Omental fat pad (tissue), 4 donors: ENCODE measurements around the gene ACAD10. TPM values are rescaled to one million over a fixed set of nuclear protein-coding genes. Genes with fewer than 3 reads are reported as not detected.

ENCODE experiments used
- ATAC-seq: fragments of 150-250 bp; one replicate; pipeline ENCODE4 v1.9.1; 2016; ENCODE audit warnings: mild to moderate bottlenecking, moderate library complexity; ENCODE audit not compliant: low FRiP score
- DNase-seq: peaks from one replicate; pipeline ENCODE4 v3.0.0-alpha.2; 2019; ENCODE audit warnings: low spot score
- total RNA-seq, 4 donors: library from RNA; depleted of rRNA; stranded (reverse); fragments of >200 nt; gene quantifications; one replicate each; pipeline ENCODE4 v1.1.0, GENCODE V29; 2016
- TF ChIP-seq, protein P1 (sequence below), 3 donors: fragments of 450-650 bp; IDR thresholded peaks; one replicate each; pipeline ENCODE4 v1.5.1; 2016 to 2017; ENCODE audit warnings: antibody characterized with exemption in 3 of 3, mild to moderate bottlenecking in 3 of 3, moderate library complexity in 2 of 3

ACAD10 gene
- total RNA-seq, 4 donors from 2014 or later, result 12.2 to 29.6 (median 15.9) TPM

- DNase-seq (no peak), ATAC-seq (no peak)
- TF ChIP-seq, protein P1, sequence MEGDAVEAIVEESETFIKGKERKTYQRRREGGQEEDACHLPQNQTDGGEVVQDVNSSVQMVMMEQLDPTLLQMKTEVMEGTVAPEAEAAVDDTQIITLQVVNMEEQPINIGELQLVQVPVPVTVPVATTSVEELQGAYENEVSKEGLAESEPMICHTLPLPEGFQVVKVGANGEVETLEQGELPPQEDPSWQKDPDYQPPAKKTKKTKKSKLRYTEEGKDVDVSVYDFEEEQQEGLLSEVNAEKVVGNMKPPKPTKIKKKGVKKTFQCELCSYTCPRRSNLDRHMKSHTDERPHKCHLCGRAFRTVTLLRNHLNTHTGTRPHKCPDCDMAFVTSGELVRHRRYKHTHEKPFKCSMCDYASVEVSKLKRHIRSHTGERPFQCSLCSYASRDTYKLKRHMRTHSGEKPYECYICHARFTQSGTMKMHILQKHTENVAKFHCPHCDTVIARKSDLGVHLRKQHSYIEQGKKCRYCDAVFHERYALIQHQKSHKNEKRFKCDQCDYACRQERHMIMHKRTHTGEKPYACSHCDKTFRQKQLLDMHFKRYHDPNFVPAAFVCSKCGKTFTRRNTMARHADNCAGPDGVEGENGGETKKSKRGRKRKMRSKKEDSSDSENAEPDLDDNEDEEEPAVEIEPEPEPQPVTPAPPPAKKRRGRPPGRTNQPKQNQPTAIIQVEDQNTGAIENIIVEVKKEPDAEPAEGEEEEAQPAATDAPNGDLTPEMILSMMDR (IDR thresholded peaks at IDR 0.05), result no peak
Measured at GRCh38 chr12:111764120-111764821, 78.4 kb downstream of the ACAD10 start.

DNA sequence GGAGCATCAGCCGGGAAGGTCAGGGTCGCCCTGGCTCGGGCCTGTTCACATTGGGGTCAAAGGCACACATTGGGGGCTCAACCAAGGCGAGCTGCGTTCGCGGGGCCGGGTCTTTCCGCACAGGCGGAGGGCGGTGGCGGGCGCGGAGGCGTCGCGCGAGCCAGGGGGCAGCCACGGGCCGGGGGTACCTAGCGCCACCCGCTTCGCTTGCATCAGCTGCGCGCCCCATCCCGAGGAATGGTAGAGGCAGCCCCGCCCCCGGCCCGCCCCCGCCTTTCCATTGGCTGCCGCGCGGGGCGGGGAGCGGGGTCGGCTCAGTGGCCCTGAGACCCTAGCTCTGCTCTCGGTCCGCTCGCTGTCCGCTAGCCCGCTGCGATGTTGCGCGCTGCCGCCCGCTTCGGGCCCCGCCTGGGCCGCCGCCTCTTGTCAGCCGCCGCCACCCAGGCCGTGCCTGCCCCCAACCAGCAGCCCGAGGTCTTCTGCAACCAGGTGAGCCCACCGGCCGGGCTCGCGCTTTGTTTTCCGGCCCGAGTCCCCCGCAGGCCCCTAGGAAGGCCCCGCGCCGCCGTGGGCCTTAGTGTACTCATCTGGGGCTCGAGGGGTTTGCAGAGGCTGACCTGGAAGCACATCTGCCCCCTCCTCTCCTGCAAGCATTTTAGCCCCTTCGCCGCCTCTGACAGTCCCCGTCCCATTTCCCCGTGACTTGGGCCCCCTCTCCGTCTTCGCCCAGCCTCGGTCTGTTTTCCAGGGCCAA is 80.9 kb downstream of the ACAD10 start, which contains the start of gene ALDH2:
Gene ALDH2, plus strand, starts transcription at position 326 of the 754 bp plus-strand sequence. Its CDS starts 50 bp downstream, at position 376.
- TF ChIP-seq, protein P1 (IDR thresholded peaks at IDR 0.05), result no peak
- DNase-seq (peak; percentile 43), ATAC-seq (peak; percentile 87)

DNA sequence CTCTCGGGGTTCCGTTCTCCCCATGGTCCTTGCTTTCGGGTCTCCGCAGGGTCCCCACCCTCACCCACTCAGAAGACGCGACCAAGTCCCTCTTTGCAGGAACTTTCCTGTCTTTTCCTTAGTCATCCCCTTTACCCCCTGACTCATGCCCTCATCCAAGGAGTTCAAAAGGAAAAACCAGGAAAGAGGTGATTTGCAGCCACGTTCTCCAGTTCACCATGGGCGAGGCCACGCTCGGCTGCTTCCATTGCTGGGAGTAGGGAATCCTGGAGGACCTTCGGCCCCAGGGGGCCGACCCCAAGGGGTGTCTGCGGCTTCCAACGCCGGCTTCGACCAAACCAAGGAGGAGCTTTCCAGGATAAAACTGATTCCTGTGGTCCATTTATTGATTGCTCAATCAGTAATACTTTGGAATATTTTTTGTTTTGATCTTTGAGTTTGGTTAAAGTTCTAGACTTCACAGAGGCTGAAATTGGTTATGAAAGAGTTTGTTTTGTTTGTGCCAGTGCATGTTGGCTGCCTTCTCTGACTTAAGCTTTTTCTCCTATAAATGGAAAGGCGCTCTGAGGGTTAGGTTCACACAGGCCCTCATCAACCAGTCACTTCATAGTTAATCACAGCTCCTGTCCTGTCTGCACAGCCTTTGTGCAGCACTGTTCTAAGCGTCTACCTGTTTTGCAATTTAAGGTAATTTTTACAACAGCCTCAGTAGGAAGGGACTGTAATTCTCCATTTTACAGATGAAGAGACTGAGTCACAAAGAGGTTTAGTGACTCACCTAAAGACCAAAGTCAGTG is 81.7 kb downstream of the ACAD10 start:
- peak; percentile 57 for ATAC-seq
- DNase-seq, result no peak
- TF ChIP-seq, protein P1 (IDR thresholded peaks at IDR 0.05), result no peak

DNA sequence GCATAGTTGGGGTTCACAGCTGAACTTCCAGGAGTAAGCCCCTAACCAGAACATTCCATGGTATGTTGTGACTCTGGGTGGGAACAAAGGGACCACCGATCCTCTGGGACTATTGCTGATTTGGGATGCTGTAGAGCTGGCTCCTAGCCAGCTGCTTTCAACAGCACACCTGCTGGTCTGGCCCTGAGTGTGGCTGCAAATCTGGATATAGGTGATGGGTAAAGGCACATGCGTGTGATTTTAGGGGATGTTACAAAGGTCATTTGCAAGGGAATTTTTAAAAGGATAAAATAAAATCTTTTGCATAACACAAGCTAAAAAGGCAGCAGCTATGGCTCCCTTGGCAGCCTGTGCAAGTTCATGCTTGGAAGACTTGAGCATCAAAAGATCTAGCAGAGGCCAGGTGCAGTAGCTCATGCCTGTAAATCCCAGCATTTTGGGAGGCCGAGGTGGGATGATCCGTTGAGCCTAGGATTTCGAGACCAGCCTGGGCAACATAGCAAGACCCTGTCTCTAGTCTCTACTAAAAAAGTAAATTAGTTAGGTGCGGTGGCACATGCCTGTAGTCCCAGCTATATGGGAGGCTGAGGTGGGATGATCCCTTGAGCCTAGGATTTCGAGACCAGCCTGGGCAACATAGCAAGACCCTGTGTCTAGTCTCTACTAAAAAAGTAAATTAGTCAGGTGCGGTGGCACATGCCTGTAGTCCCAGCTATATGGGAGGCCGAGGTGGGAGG is 82.5 kb downstream of the ACAD10 start:
- ATAC-seq, result no peak
- TF ChIP-seq, protein P1 (IDR thresholded peaks at IDR 0.05), result no peak
- DNase-seq, result no peak

GRCh38 chr12:111769599-111769998 is 83.7 kb downstream of the ACAD10 start:
- TF ChIP-seq, protein P1 (IDR thresholded peaks at IDR 0.05), result no peak
- ATAC-seq (no peak), DNase-seq (no peak)

- ATAC-seq (peak; percentile 64), DNase-seq (no peak)
- TF ChIP-seq, protein P1 (IDR thresholded peaks at IDR 0.05), result no peak
Measured at GRCh38 chr12:111773801-111774551, 88.1 kb downstream of the ACAD10 start.
